Stimulated activated CD4-positive, alpha-beta T cell treated with anti-CD3 and anti-CD28 coated beads, Interleukin-15, amount 100 ng/mL, for 1 hour (primary cell): Measurements from ENCODE around the gene TAF4.

Experiments
- DNase-seq, 2 donors: peaks; one replicate each; pipeline ENCODE4 v3.0.0-alpha.2; 2020; ENCODE audit warnings: low read depth in 1 of 2, low spot score in 1 of 2

TAF4 gene

GRCh38 chr20:61934716-61935530 is 130.8 kb downstream of the TAF4 start:
- DNase-seq = no peak

- no peak for DNase-seq
Observed at GRCh38 chr20:61933951-61934715, 131.5 kb downstream of the TAF4 start.

- no peak for DNase-seq
Observed at GRCh38 chr20:61933481-61933950, 132.2 kb downstream of the TAF4 start.

GRCh38 chr20:61932711-61933480 is 132.8 kb downstream of the TAF4 start:
- DNase-seq = no peak

GRCh38 chr20:61932199-61932592 is 133.5 kb downstream of the TAF4 start:
- no peak for DNase-seq

GRCh38 chr20:61931476-61932198 is 134.0 kb downstream of the TAF4 start:
- DNase-seq = no peak

GRCh38 chr20:61930776-61931475 is 134.8 kb downstream of the TAF4 start:
- no peak for DNase-seq

GRCh38 chr20:61929971-61930666 is 135.6 kb downstream of the TAF4 start:
- no peak for DNase-seq

GRCh38 chr20:61929561-61929960 is 136.1 kb downstream of the TAF4 start:
- DNase-seq = no peak

- no peak for DNase-seq
Observed at GRCh38 chr20:61927826-61928541, 137.7 kb downstream of the TAF4 start.

GRCh38 chr20:61927193-61927825 is 138.4 kb downstream of the TAF4 start:
- no peak for DNase-seq

- DNase-seq = no peak
Observed at GRCh38 chr20:61926796-61927192, 138.9 kb downstream of the TAF4 start.

- DNase-seq = no peak
Observed at GRCh38 chr20:61926253-61926613, 139.4 kb downstream of the TAF4 start.

GRCh38 chr20:61925555-61926252 is 140.0 kb downstream of the TAF4 start:
- no peak for DNase-seq

GRCh38 chr20:61924858-61925554 is 140.7 kb downstream of the TAF4 start:
- DNase-seq = no peak
